ENCODE measurements around the gene KRT40.

Gene KRT40

GRCh38 chr17:40992666-40993065, 8.5 kb upstream of the KRT40 start:
- DNase-seq (ENCODE audit: low read depth), result no peak
- TF ChIP-seq, protein P1, sequence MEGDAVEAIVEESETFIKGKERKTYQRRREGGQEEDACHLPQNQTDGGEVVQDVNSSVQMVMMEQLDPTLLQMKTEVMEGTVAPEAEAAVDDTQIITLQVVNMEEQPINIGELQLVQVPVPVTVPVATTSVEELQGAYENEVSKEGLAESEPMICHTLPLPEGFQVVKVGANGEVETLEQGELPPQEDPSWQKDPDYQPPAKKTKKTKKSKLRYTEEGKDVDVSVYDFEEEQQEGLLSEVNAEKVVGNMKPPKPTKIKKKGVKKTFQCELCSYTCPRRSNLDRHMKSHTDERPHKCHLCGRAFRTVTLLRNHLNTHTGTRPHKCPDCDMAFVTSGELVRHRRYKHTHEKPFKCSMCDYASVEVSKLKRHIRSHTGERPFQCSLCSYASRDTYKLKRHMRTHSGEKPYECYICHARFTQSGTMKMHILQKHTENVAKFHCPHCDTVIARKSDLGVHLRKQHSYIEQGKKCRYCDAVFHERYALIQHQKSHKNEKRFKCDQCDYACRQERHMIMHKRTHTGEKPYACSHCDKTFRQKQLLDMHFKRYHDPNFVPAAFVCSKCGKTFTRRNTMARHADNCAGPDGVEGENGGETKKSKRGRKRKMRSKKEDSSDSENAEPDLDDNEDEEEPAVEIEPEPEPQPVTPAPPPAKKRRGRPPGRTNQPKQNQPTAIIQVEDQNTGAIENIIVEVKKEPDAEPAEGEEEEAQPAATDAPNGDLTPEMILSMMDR (IDR thresholded peaks at IDR 0.05; ENCODE audit: control insufficient read depth, insufficient read depth, low read depth, low read length, missing control alignments), result no peak
- H3K4me3 ChIP-seq (ENCODE audit: control insufficient read depth, low read depth, low read length), result no peak overlapping the region

- TF ChIP-seq, protein P1 (IDR thresholded peaks at IDR 0.05; ENCODE audit: control insufficient read depth, insufficient read depth, low read depth, low read length, missing control alignments), result no peak
- DNase-seq (ENCODE audit: low read depth), result no peak
- H3K4me3 ChIP-seq (ENCODE audit: control insufficient read depth, low read depth, low read length), result no peak overlapping the region
These were observed 2.8 kb upstream of the KRT40 start for GRCh38 chr17:40986920-40987319.

DNA sequence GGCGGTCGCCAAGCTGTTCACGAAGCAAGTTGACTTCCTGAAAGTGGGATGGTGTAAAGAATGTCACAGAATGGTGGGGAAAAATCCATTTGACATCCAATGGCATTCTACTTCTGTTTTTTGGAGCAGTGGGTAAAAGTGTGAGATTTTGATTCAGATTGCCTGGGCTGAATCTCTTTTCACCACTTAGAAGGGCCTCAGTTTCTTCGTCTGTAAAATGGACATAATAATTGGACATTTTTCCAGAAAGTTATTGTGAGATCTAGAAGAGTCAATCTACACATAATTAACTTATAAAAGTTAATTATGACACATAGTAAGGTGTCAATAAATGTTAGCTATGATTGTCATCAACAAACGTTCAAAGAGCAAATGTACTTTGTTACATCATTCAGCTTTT, 3.0 kb downstream of the KRT40 start:
- TF ChIP-seq, protein P1 (IDR thresholded peaks at IDR 0.05; ENCODE audit: control insufficient read depth, insufficient read depth, low read depth, low read length, missing control alignments), result no peak
- H3K4me3 ChIP-seq (ENCODE audit: control insufficient read depth, low read depth, low read length), result no peak overlapping the region
- no peak for DNase-seq (ENCODE audit: low read depth)

GRCh38 chr17:40980596-40980995, 3.5 kb downstream of the KRT40 start:
- TF ChIP-seq, protein P1 (IDR thresholded peaks at IDR 0.05; ENCODE audit: control insufficient read depth, insufficient read depth, low read depth, low read length, missing control alignments), result no peak
- DNase-seq (ENCODE audit: low read depth), result no peak
- H3K4me3 ChIP-seq (ENCODE audit: control insufficient read depth, low read depth, low read length), result no peak overlapping the region

GRCh38 chr17:40980117-40980516, 4.0 kb downstream of the KRT40 start:
- TF ChIP-seq, protein P1 (IDR thresholded peaks at IDR 0.05; ENCODE audit: control insufficient read depth, insufficient read depth, low read depth, low read length, missing control alignments), result no peak

DNA sequence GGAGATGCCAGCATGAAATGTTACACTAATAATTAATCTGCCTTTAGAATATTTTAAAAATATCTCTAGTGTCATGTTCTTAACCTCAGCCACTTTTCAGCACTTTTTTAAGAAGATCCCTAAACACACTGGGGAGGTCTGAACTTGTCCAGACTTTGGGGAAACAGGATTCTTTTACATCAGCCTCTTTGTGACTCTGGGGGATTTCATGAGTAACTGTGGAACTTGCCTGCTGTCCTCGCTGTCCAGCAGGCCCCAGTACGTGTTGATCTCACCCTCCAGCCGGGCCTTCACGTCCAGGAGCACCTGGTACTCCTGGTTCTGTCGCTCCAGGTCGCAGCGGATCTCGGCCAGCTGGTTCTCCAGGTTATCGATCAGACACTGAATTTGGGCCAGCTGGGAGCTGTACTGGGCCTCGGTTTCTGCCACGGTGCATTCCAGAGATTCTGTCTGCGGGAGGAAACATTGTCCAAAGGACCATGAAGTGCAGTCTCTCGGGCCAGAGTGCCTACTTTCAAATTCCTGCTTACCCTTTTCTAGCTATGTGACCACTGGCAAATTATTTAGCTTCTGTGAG, 5.5 kb downstream of the KRT40 start:
- DNase-seq (ENCODE audit: low read depth), result no peak
- TF ChIP-seq, protein P1 (IDR thresholded peaks at IDR 0.05; ENCODE audit: control insufficient read depth, insufficient read depth, low read depth, low read length, missing control alignments), result no peak

More at GRCh38 chr17:40980117-40980516, 4.0 kb downstream of the KRT40 start:
- no peak for DNase-seq (ENCODE audit: low read depth)
- H3K4me3 ChIP-seq (ENCODE audit: control insufficient read depth, low read depth, low read length), result no peak overlapping the region

More for the DNA sequence above, 5.5 kb downstream of the KRT40 start:
- H3K4me3 ChIP-seq (ENCODE audit: control insufficient read depth, low read depth, low read length), result no peak overlapping the region

Measured in AG09309 (cell line).